B cell (primary cell): ENCODE measurements around the gene ZNF784. TPM values are rescaled to one million over a fixed set of nuclear protein-coding genes. Genes with fewer than 3 reads are reported as not detected.

Source experiments
- ATAC-seq: fragments of 200-7000 bp; cut with Tn5 transposase; one replicate; pipeline ENCODE4 v1.10.0; 2021; ENCODE audit warnings: low read depth, mild to moderate bottlenecking, moderate number of reproducible peaks, moderate library complexity
- CTCF ChIA-PET: fragments of 350-600 bp; sonication (Branson Sonifier 250); formaldehyde crosslinking; loops from one replicate; lab custom pipeline; 2021; ENCODE audit warnings: antibody characterized with exemption, inconsistent platforms; lab: Charles Lee
- POLR2A ChIA-PET: fragments of 350-600 bp; sonication (Branson Sonifier 250); formaldehyde crosslinking; loops from one replicate; lab custom pipeline; 2021; ENCODE audit warnings: antibody characterized with exemption; lab: Charles Lee
- DNase-seq: peaks from one replicate; pipeline ENCODE4 v3.0.0; 2013
- H2AFZ ChIP-seq: 2 replicates; pipeline ENCODE4 v1.6.1; 2012; ENCODE audit warnings: mild to moderate bottlenecking, low read depth, low read length; ENCODE audit not compliant: insufficient read depth, poor library complexity, severe bottlenecking
- H3K27ac ChIP-seq, 2 donors: 1 replicate in 1 of 2; 2 replicates in 1 of 2; pipeline ENCODE4 v1.5.1; 2012 to 2013; ENCODE audit warnings: low read length in 2 of 2, mild to moderate bottlenecking in 2 of 2, moderate library complexity in 1 of 2
- H3K27me3 ChIP-seq, 4 experiments: fragments of 200-600 bp in 1 of 4; sonication (generic) in 1 of 4; replicated peaks in 1 of 4; 1 replicate in 2 of 4; 2 replicates in 2 of 4; pipeline versions ENCODE4 v1.6.1 to v1.7.0; 2013 to 2016; ENCODE audit warnings: low read length in 3 of 4, mild to moderate bottlenecking in 2 of 4, mixed read lengths in 1 of 4, moderate library complexity in 1 of 4; ENCODE audit not compliant: insufficient read depth in 4 of 4, control insufficient read depth in 3 of 4; ENCODE audit errors: control extremely low read depth in 1 of 4
- H3K36me3 ChIP-seq, 2 experiments: replicated peaks in 1 of 2; 1 replicate in 1 of 2; 2 replicates in 1 of 2; pipeline versions ENCODE4 v1.6.1 to v1.7.1; 2013; ENCODE audit warnings: low read length in 1 of 2; ENCODE audit not compliant: insufficient read depth in 2 of 2, control insufficient read depth in 1 of 2; ENCODE audit errors: control extremely low read depth in 1 of 2, extremely low read depth in 1 of 2
- H3K4me1 ChIP-seq, 2 donors: fragments of 200-600 bp in 1 of 2; sonication (generic) in 1 of 2; 1 replicate in 1 of 2; 2 replicates in 1 of 2; pipeline versions ENCODE4 v1.5.1 to v1.6.1; 2013 to 2017; ENCODE audit warnings: low read length in 2 of 2; ENCODE audit not compliant: control insufficient read depth in 2 of 2, insufficient read depth in 2 of 2
- H3K4me2 ChIP-seq: replicated peaks from 2 replicates; pipeline ENCODE3; 2012; ENCODE audit warnings: mild to moderate bottlenecking, low read depth, low read length; ENCODE audit not compliant: poor library complexity, severe bottlenecking
- H3K4me3 ChIP-seq, 5 experiments: fragments of 200-600 bp in 1 of 5; sonication (generic) in 1 of 5; 1 replicate in 3 of 5; 2 replicates in 2 of 5; pipeline versions ENCODE4 v1.5.1 to v1.7.0; 2011 to 2016; ENCODE audit warnings: low read length in 4 of 5, mild to moderate bottlenecking in 4 of 5, low read depth in 2 of 5, control low read depth in 1 of 5, moderate library complexity in 1 of 5; ENCODE audit not compliant: insufficient read depth in 1 of 5; ENCODE audit errors: control extremely low read depth in 1 of 5, extremely low read depth in 1 of 5
- H3K79me2 ChIP-seq: fragments of 200-600 bp; sonication (generic); one replicate; pipeline ENCODE4 v1.6.0; 2016; ENCODE audit warnings: low read length; ENCODE audit not compliant: control insufficient read depth, insufficient read depth
- H3K9ac ChIP-seq: fragments of 200-600 bp; sonication (generic); 2 replicates; pipeline ENCODE4 v1.6.1; 2017; ENCODE audit warnings: mild to moderate bottlenecking, low read length, moderate library complexity
- H3K9me3 ChIP-seq, 3 donors: one replicate each; pipeline versions ENCODE4 v1.6.1 to v1.7.1; 2013; ENCODE audit warnings: low read length in 2 of 3; ENCODE audit not compliant: control insufficient read depth in 2 of 3, insufficient read depth in 1 of 3; ENCODE audit errors: control extremely low read depth in 1 of 3
- H4K20me1 ChIP-seq: 2 replicates; pipeline ENCODE4 v1.6.0; 2012; ENCODE audit warnings: mild to moderate bottlenecking, low read length; ENCODE audit not compliant: insufficient read depth, control insufficient read depth, poor library complexity, severe bottlenecking
- H3K27ac Mint-ChIP-seq: one replicate; pipeline ENCODE4 v1.8.0; 2021; ENCODE audit warnings: mixed read lengths
- H3K27me3 Mint-ChIP-seq: one replicate; pipeline ENCODE4 v1.8.0; 2021; ENCODE audit warnings: mixed read lengths
- H3K4me1 Mint-ChIP-seq: one replicate; pipeline ENCODE4 v1.8.0; 2021; ENCODE audit warnings: mixed read lengths
- H3K4me3 Mint-ChIP-seq: one replicate; pipeline ENCODE4 v1.8.0; 2021; ENCODE audit warnings: mixed read lengths
- H3K9me3 Mint-ChIP-seq: one replicate; pipeline ENCODE4 v1.8.0; 2022; ENCODE audit warnings: mixed read lengths; ENCODE audit not compliant: insufficient read depth
- CTCF ChIP-seq: fragments of 200-600 bp; IDR thresholded peaks from one replicate; pipeline ENCODE4 v1.8.0; 2022; ENCODE audit warnings: antibody characterized with exemption, mild to moderate bottlenecking
- EZH2 ChIP-seq: IDR thresholded peaks from 2 replicates; pipeline ENCODE4 v1.6.1; 2012; ENCODE audit warnings: borderline replicate concordance, low read depth, mild to moderate bottlenecking, moderate library complexity, low read length; ENCODE audit not compliant: insufficient read depth, poor library complexity, severe bottlenecking
- WGBS: methylation state at CpG from one replicate; pipeline ENCODE4 v1.1.5; 2013; ENCODE audit warnings: missing lambda C conversion rate; ENCODE audit not compliant: insufficient coverage; 5-methylcytosine and 5-hydroxymethylcytosine counted together
- intact Hi-C: fragments of 100-400 bp; cut with micrococcal nuclease; formaldehyde crosslinking; loops from one replicate; pipeline ENCODE4 v1.10.0; 2022
- polyA plus RNA-seq: library from polyadenylated mRNA; depleted of rRNA; stranded (reverse); fragments of >200 nt; gene quantifications from 2 replicates; pipeline ENCODE4 v1.2.3, GENCODE V29; 2012
- total RNA-seq, 2 donors: library from RNA; stranded (reverse); fragments of 120-200 nt in 1 of 2; gene quantifications; 1 replicate in 1 of 2; 2 replicates in 1 of 2; pipeline versions ENCODE4 v1.2.3 to v1.2.4, GENCODE V29; 2013 to 2022

The ZNF784 gene
- total and polyA plus RNA-seq, 2 donors (not counting 1 experiment from before 2014, with no cell fraction given), result 9.2 to 9.7 TPM

GRCh38 chr19:55602104-55603001 is 22.0 kb downstream of the ZNF784 start:
- Histone ChIP-seq H3K9me3 (peaks cover 0 to 8% (median 0%) of the 10 kb centered on the region in 3 donors), H3K9ac (no peak overlapping the region), H4K20me1 (no peaks in the 10 kb centered on the region), H3K27me3 (no peaks in the 10 kb centered on the region), H3K79me2 (peaks cover 16% of the 10 kb centered on the region), H3K27ac (no peak overlapping the region), H2AFZ (no peak overlapping the region), H3K4me1 (peaks cover 17 to 42% of the 10 kb centered on the region in 2 donors), H3K4me3 (no peak overlapping the region), H3K36me3 (no peaks in the 10 kb centered on the region), H3K4me2 (no peak overlapping the region)
- TF ChIP-seq CTCF, result no peak
- Mint-ChIP-seq H3K4me3 (peak overlapping the region; percentile 78), H3K9me3 (no peaks in the 10 kb centered on the region), H3K27me3 (no peaks in the 10 kb centered on the region), H3K27ac (no peak overlapping the region), H3K4me1 (peaks cover 43% of the 10 kb centered on the region)
- 98% methylated on average over 54 of the region's 60 CpGs for WGBS
- CTCF ChIA-PET, result interaction anchor here (0.9 to 1.7 kb wide), 2 partner anchors 98 to 461 kb away, joined by 3 to 6 read pairs; no protein-coding TSS in a partner anchor
- POLR2A ChIA-PET, result no interaction called here
- DNase-seq (no peak), ATAC-seq (no peak)
- intact Hi-C loops, result loop anchor here (10.0 kb wide), 2 partner anchors 318 to 348 kb away; partner anchors contain the start of genes BRSK1, HSPBP1 and PPP6R1

- intact Hi-C loops, result loop anchor here (10.0 kb wide), 2 partner anchors 316 to 346 kb away; partner anchors contain the start of genes BRSK1, HSPBP1 and PPP6R1
- no peak for DNase-seq
- 90% methylated on average over 4 of the region's 4 CpGs for WGBS
Observed at GRCh38 chr19:55601084-55601483, 23.3 kb downstream of the ZNF784 start.

More at GRCh38 chr19:55601084-55601483, 23.3 kb downstream of the ZNF784 start:
- H3K9me3 Mint-ChIP-seq, result no peaks in the 10 kb centered on the region
- TF ChIP-seq CTCF (no peak), EZH2 (no peak)
- no peaks in the 10 kb centered on the region for H4K20me1 ChIP-seq
- H3K4me1 Mint-ChIP-seq, result peaks cover 31% of the 10 kb centered on the region
- peaks cover 0 to 7% of the 10 kb centered on the region in 2 experiments for H3K36me3 ChIP-seq
- H3K4me2 ChIP-seq, result peak overlapping the region; percentile 83
- peak overlapping the region; percentile 100 for H3K4me3 Mint-ChIP-seq
- H3K27me3 Mint-ChIP-seq, result no peaks in the 10 kb centered on the region
- H3K9ac ChIP-seq, result peak overlapping the region; percentile 88
- peak overlapping the region in 4 of 5 experiments; percentile 47 to 97 (median 86) for H3K4me3 ChIP-seq
- H2AFZ ChIP-seq, result peak overlapping the region; percentile 92
- ChIA-PET POLR2A (interaction anchor here (0.6 to 2.4 kb wide), 5 partner anchors 17 to 126 kb away, joined by 4 to 12 read pairs (median 4); partner anchors contain the start of genes U2AF2, ZNF581 and ZNF784), CTCF (interaction anchor here (0.9 to 1.7 kb wide), 3 partner anchors 31 to 459 kb away, joined by 3 to 6 read pairs (median 3); no protein-coding TSS in a partner anchor)
- ATAC-seq, result no peak
- peak overlapping the region; percentile 88 for H3K27ac Mint-ChIP-seq
- H3K9me3 ChIP-seq, result peaks cover 0 to 8% (median 0%) of the 10 kb centered on the region in 3 donors
- peak overlapping the region; percentile 60 to 67 for H3K27ac ChIP-seq
- peaks cover 4% of the 10 kb centered on the region for H3K79me2 ChIP-seq
- H3K27me3 ChIP-seq, result no peaks in the 10 kb centered on the region
- peaks cover 10 to 32% of the 10 kb centered on the region in 2 donors for H3K4me1 ChIP-seq
